Measurements from ENCODE around the gene TBX5.

DNA sequence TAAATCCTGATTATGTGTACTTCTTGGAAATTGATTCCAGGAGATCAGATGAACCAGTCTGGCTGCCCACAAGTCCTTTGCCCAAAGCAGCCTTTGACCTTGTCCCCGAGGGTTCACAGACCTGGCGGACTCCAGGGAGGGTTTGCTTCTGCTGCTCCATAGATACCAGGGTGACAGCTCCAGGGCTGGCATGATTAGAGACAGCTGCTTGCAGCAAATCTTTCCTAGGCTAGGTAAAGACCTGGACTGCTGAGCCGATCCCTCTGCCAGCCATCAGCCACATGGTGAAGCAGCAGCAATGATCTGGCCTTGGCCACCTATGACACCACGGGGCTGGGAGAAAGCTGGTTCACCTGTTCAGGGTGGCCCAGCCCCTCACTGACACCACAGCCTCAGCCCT lies 10.1 kb upstream of the TBX5 start:
- TF ChIP-seq, protein P1, sequence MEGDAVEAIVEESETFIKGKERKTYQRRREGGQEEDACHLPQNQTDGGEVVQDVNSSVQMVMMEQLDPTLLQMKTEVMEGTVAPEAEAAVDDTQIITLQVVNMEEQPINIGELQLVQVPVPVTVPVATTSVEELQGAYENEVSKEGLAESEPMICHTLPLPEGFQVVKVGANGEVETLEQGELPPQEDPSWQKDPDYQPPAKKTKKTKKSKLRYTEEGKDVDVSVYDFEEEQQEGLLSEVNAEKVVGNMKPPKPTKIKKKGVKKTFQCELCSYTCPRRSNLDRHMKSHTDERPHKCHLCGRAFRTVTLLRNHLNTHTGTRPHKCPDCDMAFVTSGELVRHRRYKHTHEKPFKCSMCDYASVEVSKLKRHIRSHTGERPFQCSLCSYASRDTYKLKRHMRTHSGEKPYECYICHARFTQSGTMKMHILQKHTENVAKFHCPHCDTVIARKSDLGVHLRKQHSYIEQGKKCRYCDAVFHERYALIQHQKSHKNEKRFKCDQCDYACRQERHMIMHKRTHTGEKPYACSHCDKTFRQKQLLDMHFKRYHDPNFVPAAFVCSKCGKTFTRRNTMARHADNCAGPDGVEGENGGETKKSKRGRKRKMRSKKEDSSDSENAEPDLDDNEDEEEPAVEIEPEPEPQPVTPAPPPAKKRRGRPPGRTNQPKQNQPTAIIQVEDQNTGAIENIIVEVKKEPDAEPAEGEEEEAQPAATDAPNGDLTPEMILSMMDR (conservative IDR thresholded peaks at IDR 0.05; ENCODE audit: low read depth, low read length), result no peak
- no peak for TF ChIP-seq RAD21 (IDR thresholded peaks at IDR 0.05; ENCODE audit: low read length)
